Raji (cell line): ENCODE results near the gene HPCA.

Source experiments
- POLR2A ChIP-seq: IDR thresholded peaks from 2 replicates; pipeline ENCODE4 v1.6.1; 2011; ENCODE audit warnings: low read depth, low read length, control low read depth; ENCODE audit not compliant: insufficient read depth

Gene HPCA

DNA sequence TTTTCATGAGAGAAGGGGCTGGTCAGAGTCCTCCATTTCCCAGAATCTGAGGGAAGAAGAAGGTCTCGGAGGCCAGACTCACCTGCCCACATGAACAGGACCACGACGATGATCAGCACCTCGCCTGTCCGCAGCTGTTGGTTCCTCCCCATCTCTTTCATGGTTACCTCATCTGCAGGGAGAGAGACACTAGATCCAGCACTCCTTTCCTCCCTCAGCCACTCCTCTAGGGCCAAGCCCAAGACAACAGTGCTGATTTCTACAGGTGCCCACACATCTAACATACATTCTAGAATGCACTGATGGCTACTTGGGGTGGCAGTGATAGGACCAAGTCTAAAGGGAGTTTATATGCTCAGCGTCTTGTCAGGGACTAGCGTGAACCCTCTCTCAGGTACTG lies 18.6 kb upstream of the HPCA start:
- TF ChIP-seq POLR2A: no peak

DNA sequence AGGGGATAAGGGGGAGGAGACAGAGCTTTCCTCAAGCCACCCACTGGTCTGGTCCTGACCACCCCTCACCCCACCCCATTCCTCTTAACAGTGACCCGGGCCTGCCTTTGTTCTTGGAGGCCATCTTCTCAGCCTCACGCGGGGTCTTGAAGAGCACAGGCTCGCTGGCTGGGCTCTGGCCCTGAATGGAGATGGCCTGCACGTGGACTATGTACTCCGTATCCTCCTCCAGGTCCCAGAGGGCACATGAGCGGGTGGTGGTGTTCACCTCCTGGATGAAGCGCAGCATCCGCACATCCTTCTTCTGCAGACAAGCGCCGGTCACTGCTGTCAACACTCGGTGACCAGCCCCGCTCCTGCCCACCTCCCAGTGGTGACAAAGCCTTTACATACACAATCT lies 18.2 kb upstream of the HPCA start:
- TF ChIP-seq POLR2A: no peak

DNA sequence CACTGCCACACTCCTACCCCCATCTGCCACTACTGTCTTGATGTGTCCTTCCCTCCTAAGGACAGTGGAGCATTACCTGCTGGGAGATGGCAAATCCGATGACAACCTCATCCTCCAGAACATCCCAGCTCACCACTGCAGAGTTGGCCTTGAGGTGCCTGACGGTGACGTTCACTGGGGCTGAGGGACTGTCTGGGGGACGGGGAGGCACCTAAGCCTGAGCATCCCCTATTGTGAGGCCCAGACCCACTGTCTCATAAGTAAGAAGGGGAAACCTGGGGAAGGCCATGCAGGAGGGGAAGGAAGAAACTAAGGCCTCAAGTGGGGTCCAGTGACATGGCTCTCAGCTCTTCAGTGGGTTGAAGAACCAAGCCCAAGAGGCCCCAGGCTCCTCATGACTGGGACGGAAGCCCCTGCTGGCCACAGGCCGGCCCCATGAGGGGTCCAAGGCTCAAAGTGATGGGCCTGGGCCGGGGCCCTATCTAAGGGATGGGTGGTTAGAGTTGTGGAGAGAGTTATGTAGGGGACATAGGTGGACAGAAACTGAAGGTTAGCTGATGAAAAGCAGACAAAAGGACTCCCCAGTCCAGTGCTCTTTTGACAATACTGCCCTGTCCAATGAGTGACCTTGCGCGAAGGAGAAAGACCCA lies 17.4 kb upstream of the HPCA start:
- TF ChIP-seq POLR2A: no peak

DNA sequence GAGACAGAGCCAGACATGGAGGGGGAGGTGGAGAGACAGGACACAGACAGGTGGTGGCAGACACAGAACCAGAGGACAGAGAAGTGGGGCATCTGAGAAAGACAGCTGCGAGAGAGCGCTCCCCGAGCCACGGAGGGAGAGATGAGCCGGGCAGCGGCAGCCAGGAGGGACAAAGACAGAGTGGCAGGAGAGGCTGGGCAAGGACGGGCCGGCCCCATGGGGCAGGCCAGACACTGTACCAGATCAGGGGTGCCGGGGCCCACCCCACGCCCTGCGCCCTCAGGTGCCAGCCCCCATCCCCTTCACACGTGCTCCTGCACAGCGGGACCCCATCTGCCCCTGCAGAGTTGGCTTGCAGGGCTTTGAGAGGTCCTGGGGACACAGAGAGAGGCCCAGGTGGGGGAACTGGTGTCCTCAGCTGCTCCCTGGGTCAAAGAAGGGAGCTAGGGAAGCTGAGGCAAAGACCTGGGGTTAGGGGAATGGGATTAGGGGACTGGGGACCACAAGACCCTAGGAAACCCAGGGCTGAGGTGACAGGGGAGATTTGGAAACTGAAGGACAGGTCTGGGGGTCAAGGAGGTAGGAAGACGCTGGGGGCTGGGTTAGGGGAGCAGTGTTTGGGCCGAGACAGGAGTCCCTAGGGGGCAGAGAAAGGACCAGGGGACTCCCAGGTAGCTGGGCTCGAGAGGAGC lies 16.2 kb upstream of the HPCA start:
- no peak for TF ChIP-seq POLR2A

DNA sequence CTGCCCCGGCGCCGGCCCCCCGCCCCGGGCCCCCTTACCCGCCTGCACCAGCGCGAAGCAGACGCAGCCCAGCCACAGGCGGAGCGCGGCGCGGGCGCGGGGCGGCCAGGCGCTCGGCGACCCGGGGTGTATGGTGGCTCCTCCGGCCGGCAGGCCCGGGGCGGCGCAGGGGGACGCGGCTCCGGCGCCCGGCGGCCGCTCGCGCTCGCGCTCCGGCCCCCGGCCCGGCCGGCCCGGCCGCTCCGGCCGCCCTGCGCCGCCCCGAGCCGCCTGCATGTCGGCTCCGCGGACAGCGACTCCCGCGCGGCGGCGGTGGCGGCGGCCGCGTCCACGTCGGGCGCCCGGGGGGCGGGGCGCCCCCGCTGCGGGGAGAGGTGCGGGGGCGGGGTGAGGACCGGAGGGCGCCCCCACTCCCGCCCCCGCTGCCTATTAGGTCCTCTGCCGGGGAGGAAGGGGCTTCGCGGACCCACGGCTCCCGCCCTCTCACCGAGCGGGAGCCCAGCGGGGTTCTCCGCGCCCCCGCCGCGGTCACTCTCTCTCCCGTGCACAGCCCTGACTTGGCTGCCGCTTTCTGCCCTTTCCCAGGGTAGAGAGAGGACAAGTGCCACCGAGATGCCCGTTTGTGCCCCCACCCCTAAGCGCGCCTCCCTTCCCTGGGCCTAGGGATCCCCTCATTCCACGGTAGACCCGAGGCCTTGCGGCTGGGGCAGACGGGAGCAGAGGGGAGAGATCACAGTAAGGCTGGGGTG lies 15.5 kb upstream of the HPCA start, which contains the start of gene FNDC5:
FNDC5 (minus strand) TSS at position 298 of the 749 bp plus-strand sequence.
- TF ChIP-seq POLR2A: no peak

DNA sequence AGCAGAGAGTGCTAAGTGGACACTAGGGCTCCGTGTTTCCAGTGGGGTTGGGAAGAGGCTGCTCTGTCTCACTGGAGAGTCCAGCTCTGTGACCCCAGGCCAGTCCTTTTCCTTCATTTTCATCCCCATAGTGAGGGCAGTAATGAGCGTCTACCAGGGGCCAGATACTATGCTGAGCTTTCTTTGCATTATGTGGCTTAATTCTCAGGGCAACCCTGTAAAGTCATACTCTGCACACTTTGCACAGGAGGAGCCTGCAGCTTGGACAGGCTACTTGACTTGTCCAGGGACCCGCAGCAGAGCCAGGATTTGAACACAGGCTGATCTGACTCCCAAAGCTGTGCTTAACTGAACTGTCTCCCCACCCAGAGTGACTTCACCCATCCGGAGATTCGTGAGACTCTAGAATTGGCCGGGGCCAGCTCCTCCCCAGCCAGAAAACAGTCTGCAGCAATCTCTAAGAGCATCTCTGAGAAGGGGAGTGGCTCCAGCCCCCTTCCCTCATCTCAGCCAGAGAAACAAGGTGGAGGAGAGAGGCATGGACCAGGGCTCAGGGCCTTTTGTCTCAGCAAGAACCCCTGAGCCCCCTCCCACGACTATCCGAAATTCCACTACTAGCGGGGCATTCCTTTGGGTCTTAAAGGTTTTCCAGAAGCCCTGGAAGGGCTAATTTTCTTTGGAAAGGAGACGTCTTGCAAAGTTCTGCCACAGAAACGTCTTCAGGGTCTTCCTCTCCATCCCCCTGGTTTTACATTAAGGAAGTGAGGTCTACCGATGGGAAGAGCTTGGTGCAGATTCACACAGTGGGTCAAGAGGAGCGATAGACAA lies 14.7 kb upstream of the HPCA start:
- no peak for TF ChIP-seq POLR2A

DNA sequence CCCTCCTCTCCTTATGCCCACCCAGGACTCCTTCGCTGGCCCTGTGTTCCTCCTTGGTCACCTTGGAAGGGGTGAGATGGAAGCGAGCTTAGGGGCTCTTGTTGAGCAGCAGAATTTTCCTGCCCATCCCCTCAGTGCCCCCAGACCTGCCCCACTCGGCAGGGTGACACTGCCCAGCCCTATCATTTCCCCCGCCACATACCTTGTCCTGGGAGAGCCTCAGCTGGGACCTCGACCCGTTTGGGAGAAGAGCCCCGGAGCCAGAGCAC lies 14.2 kb upstream of the HPCA start:
- no peak for TF ChIP-seq POLR2A

DNA sequence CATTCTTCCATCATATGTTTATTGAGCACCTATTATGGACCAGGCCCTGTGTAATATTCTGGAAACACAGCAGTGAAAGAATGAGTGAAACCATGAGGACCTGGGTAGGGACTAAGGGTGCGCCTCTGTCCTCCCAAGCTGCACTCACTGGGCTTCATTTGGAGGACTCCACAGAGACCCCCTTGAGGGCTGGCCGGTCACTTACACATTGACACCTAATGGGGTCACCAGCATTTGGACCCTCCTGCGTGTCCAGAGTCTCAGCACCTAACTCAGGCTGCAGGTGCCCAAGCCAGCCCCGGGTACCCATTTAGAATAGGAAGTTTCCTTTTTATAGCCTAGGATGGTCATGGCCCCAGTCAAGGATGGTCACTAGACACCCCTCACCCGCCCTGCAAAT lies 12.8 kb upstream of the HPCA start:
- no peak for TF ChIP-seq POLR2A

DNA sequence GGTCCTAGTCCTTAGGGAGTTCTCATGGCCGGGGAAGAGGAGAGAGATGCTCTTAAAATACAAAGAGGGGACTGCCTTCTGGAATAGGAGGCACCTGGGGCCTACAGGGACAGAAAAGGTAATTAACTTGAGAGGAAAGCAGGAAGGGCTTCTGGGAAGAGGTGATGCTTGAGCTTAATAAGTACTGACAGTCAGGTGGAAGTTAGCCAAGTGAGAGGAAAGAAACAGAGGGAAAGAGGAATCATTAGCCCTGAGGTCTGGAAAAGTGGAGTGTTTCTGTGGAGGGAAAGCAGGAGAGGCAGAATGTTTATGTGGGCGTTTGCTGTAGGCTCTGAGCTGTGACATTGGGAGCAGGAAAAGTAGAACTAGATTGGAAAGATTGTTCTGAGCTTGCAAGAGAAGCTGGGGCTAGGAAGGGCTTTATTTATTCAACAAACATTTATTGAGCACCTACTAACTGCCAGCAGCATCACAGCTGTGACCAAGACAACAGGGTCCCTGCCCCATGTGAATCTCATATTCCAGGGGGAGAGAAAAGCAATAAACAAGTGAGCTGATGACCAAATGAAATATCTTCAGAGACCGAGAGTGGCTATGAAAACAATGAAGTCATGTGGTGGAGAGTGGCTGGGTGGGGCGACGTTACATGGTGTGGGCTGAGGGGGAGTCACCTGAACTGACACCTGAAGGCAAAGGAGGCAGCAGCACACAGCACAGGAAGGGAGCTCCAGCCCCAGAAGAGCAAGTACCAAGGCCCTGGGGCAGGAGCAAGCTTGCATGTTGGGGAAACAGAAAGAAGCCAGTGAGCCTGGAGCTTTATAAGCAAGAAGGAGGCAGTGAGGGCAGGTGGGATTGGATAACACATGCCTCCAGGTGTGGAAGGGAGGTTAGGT lies 11.2 kb upstream of the HPCA start:
- no peak for TF ChIP-seq POLR2A

DNA sequence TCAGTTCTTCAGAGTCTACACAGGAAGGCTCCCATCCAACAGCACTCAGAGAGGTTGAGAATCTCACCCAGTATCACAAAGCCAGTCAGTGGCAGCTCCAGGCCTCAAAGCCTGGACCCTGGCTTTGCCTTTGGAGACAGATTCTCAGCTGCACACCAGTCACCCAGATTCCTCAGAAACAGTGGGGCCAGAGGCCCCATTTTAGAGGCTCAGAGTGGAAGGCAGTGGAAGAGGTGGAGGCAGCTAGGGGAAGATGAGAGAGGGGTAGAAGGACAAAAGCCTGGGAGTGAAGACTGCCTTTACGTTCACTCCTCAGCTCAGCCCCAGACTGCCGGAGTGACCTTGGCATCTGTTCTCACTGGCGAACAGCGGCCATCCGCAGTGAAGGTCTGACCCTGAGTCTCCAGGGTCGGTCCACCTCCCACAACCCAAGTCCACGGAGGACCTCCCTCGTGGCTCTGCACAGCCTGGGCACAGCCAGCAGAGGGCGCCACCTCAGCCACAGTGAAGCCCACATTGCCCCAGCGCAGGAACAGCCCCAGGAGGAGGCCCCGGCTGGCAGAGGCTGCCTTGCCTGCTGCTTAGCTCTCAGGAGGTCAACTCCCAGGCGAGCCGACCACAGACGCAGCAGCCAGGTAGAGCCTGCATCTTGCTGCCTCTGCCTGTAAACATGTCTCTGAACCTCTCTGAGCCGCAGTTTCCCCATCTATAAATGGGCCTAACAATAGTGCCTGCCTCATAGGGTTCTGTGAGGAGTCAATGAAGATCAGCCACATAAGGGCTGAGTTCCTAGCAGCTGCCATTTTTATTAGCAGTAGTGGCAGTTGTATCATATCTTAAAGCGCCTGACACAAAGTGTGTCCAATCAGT lies 9.7 kb upstream of the HPCA start:
- TF ChIP-seq POLR2A: no peak

DNA sequence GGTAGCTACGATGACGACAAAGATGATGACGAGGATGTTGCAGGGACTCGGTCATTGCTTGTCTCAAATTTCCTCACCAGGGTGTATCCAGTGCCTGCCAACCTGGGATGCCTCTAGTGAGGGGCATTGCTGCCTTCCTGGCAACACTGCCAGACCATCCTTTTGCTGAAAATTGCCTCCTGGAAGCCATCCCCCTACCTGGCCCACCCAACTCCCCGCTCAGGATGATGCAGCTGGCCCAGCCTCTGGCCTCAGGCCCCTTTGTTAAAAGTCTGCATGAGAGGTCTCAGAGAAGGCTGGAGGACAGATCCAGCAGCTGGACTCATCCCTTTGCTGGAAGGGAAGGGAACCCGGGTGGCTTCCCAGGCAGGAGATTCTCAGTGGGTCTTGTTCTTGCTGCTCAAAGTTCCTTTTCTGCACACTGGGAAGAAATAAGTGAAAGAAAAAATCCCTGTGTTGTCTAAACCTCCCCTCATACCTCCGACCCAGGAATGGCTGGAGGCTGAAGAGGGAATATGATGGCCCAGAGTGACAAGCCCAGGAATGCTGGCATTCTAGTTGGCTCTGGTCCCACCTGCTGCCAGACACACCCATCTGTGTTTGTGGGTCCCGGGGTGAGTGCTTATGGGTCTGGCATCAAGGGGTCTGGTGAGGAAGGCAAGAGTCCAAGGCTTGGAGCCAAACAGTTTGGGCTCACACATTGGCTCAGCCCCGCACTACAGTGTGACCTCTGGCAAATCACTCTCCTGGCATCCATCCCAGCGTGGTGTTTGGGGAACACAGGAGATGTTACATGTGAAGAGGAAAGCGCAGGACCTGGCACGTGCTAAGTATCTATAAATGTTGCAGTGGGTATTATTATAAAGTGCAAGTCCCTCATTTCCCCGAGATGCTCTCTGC lies 8.8 kb upstream of the HPCA start:
- TF ChIP-seq POLR2A: no peak

DNA sequence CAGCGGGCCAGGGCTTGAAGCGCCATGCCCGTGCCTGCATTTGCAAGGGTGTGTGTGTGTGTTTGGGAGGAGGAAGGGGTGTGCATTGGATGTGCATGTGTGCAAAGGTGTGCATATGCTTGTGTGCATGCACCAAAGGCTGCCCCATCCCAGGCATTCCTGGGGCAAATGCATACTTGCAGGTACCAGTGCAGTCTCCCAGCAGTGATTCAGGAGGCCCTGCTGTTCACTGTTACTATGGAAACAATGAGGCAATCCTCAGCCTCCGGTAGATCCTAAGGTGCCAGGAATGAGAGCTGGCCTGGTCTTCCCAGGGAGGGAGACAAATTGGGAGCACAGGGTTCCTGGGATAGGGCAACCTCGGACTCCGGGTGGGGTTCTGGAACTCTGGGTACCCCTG lies 8.1 kb upstream of the HPCA start:
- no peak for TF ChIP-seq POLR2A

DNA sequence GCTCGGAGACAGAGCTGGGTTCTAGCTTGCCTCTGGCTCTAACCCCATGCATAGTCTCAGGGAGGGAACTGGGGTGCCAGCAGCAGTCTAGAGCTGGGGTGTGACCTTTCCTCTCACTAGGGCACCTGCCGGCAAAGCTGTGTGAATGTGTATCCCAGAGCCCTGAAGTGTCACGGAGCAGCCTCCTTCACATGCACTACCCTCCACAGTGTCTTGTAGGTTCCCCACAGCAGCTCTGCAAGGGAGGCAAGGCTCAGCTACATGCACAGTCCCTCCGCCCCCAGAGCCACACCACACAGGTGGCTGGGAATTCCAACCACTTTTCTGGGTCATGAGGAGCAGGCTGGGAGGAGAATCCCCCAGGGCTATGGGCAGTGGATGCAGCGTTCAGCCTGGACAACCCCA lies 7.7 kb upstream of the HPCA start:
- no peak for TF ChIP-seq POLR2A
